ENCODE results near the gene EIF3B.
A peak's percentile ranks its signal among the peaks of the same experiment; 100 is the strongest.
"Not testable (repeated sequence)": the region's sequence is repeated elsewhere in the genome, so short reads cannot be mapped to it uniquely, and the experiment has no call there.

EIF3B gene

GRCh38 chr7:2402687-2403013, 48.0 kb downstream of the EIF3B start:
- no peak for DNase-seq (ENCODE audit: low read depth)

- peak; percentile 85 for DNase-seq (ENCODE audit: low read depth)
Measured at GRCh38 chr7:2403014-2403717, 48.5 kb downstream of the EIF3B start, which contains the start of gene CHST12. Gene CHST12, plus strand, starts transcription at chr7:2403611. Its CDS starts 29,029 bp downstream, at chr7:2432640.

- no peak for DNase-seq (ENCODE audit: low read depth)
Measured at GRCh38 chr7:2403718-2404648, 49.4 kb downstream of the EIF3B start.

GRCh38 chr7:2404714-2405119, 50.1 kb downstream of the EIF3B start:
- no peak for DNase-seq (ENCODE audit: low read depth)

- DNase-seq (ENCODE audit: low read depth) = no peak
Measured at GRCh38 chr7:2405201-2405600, 50.6 kb downstream of the EIF3B start.

GRCh38 chr7:2405601-2406345, 51.1 kb downstream of the EIF3B start:
- DNase-seq (ENCODE audit: low read depth) = no peak

GRCh38 chr7:2409745-2410414, 55.3 kb downstream of the EIF3B start:
- no peak for DNase-seq (ENCODE audit: low read depth)

GRCh38 chr7:2411049-2411448, 56.4 kb downstream of the EIF3B start:
- DNase-seq (ENCODE audit: low read depth) = no peak

- DNase-seq (ENCODE audit: low read depth) = no peak
Measured at GRCh38 chr7:2411815-2412586, 57.4 kb downstream of the EIF3B start.

GRCh38 chr7:2412587-2413201, 58.1 kb downstream of the EIF3B start:
- no peak for DNase-seq (ENCODE audit: low read depth)

GRCh38 chr7:2416063-2416462, 61.4 kb downstream of the EIF3B start:
- DNase-seq (ENCODE audit: low read depth) = no peak

GRCh38 chr7:2416650-2417049, 62.0 kb downstream of the EIF3B start:
- no peak for DNase-seq (ENCODE audit: low read depth)

GRCh38 chr7:2417178-2417577, 62.6 kb downstream of the EIF3B start:
- not testable (repeated sequence) for DNase-seq (ENCODE audit: low read depth)

- no peak for DNase-seq (ENCODE audit: low read depth)
Measured at GRCh38 chr7:2417981-2418481, 63.4 kb downstream of the EIF3B start.

- DNase-seq (ENCODE audit: low read depth) = no peak
Measured at GRCh38 chr7:2420216-2420933, 65.7 kb downstream of the EIF3B start.

GRCh38 chr7:2421943-2422310, 67.3 kb downstream of the EIF3B start:
- DNase-seq (ENCODE audit: low read depth) = no peak

- DNase-seq (ENCODE audit: low read depth) = no peak
Measured at GRCh38 chr7:2425749-2426148, 71.1 kb downstream of the EIF3B start.
